Natural killer cell (primary cell): ENCODE results near the gene PTDSS2. TPM values are rescaled to one million over a fixed set of nuclear protein-coding genes. Genes with fewer than 3 reads are reported as not detected.

Experiments
- ATAC-seq, 3 donors: fragments of 150-1000 bp in 2 of 3; fragments of 200-7000 bp in 1 of 3; cut with Tn5 transposase; 1 replicate in 1 of 3; 2 replicates in 2 of 3; pipeline ENCODE4 v1.10.0; 2021; ENCODE audit warnings: mild to moderate bottlenecking in 2 of 3, moderate library complexity in 2 of 3
- DNase-seq, 2 donors: peaks; one replicate each; pipeline versions ENCODE4 v3.0.0 to v3.0.0-alpha.2; 2013 to 2021; ENCODE audit warnings: mixed read lengths in 1 of 2
- H3K27ac ChIP-seq: one replicate; pipeline ENCODE4 v1.5.1; 2013; ENCODE audit warnings: mild to moderate bottlenecking, low read length
- H3K27me3 ChIP-seq: one replicate; pipeline ENCODE4 v1.6.1; 2013; ENCODE audit warnings: low read length; ENCODE audit not compliant: control insufficient read depth, insufficient read depth
- H3K36me3 ChIP-seq: one replicate; pipeline ENCODE4 v1.6.1; 2013; ENCODE audit warnings: low read length; ENCODE audit not compliant: control insufficient read depth, insufficient read depth
- H3K4me1 ChIP-seq: one replicate; pipeline ENCODE4 v1.6.1; 2013; ENCODE audit warnings: low read length; ENCODE audit not compliant: control insufficient read depth, insufficient read depth
- H3K4me3 ChIP-seq: one replicate; pipeline ENCODE4 v1.5.1; 2013; ENCODE audit warnings: low read length
- H3K9me3 ChIP-seq: one replicate; pipeline ENCODE4 v1.6.1; 2013; ENCODE audit warnings: low read length; ENCODE audit not compliant: control insufficient read depth, insufficient read depth
- H3K27ac Mint-ChIP-seq, 2 donors: one replicate each; pipeline ENCODE4 v1.8.0; 2022; ENCODE audit warnings: mild to moderate bottlenecking in 2 of 2, mixed read lengths in 2 of 2, moderate library complexity in 1 of 2
- H3K27me3 Mint-ChIP-seq, 2 donors: one replicate each; pipeline ENCODE4 v1.8.0; 2022; ENCODE audit warnings: low read depth in 2 of 2, mixed read lengths in 2 of 2
- H3K36me3 Mint-ChIP-seq: one replicate; pipeline ENCODE4 v1.8.0; 2022; ENCODE audit warnings: mixed read lengths
- H3K4me1 Mint-ChIP-seq, 2 donors: one replicate each; pipeline ENCODE4 v1.8.0; 2022; ENCODE audit warnings: mixed read lengths in 2 of 2
- H3K4me3 Mint-ChIP-seq: one replicate; pipeline ENCODE4 v1.8.0; 2022; ENCODE audit warnings: mild to moderate bottlenecking, moderate library complexity, mixed read lengths
- H3K9me3 Mint-ChIP-seq, 2 donors: one replicate each; pipeline ENCODE4 v1.8.0; 2022; ENCODE audit warnings: mixed read lengths in 2 of 2
- WGBS: methylation state at CpG from one replicate; pipeline ENCODE4 v1.1.7; 2013; ENCODE audit warnings: missing lambda C conversion rate; ENCODE audit not compliant: insufficient coverage; 5-methylcytosine and 5-hydroxymethylcytosine counted together
- intact Hi-C: fragments of 100-400 bp; cut with micrococcal nuclease; formaldehyde crosslinking; loops from one replicate; pipeline ENCODE4 v1.14.2; 2022
- total RNA-seq, 4 donors: library from RNA; stranded (reverse); fragments of 120-200 nt in 1 of 4; gene quantifications; one replicate each; pipeline versions ENCODE4 v1.2.3 to v1.2.4, GENCODE V29; 2013 to 2022
- TF ChIP-seq, protein P1 (sequence below): fragments of 200-600 bp; IDR thresholded peaks from one replicate; pipeline ENCODE4 v1.8.0; 2022; ENCODE audit warnings: antibody characterized with exemption

Gene PTDSS2
- total RNA-seq, 3 donors from 2014 or later (not counting 1 experiment from before 2014, with no cell fraction given) = 21.5 to 25.1 (median 23.4) TPM

DNA sequence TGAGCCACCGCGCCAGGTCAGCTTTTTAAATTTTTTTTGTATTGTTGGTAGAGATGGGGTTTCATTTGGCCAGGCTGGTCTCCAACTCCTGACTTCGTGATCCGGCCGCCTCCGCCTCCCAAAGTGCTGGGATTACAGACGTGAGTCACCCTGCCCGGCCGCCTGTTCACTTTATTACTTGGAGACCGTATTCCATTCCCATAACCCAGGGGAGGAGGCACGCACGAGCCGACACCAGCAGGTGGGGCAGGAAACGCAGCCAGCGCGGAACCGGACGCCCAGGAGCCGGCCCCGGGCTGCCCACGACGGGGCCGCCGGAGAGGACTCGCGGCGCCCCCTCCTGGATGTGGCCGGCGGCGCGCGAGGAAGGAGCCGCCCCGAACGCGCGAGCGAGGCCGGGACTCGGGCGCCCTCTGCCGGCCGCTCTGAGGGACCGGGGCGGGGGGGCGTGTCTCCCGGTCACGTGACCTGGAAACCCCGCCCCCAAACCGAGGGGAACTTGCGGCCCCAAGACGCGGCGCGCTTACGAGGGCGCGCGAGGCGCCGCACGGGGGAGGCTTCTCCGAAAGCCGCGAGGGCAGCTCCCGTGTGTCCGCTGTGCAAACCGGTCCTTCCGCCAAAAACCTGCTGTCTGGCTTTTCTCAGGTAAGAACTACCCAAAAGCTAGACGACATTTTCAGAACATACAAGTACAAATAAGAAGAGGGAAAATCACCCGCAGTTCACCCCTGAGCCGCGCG lies 68.6 kb downstream of the PTDSS2 start:
- H3K9me3 Mint-ChIP-seq = peaks cover 0 to 3% of the 10 kb centered on the region in 2 donors
- H3K27me3 Mint-ChIP-seq = no peaks in the 10 kb centered on the region
- no peaks in the 10 kb centered on the region for H3K36me3 Mint-ChIP-seq
- Histone ChIP-seq H3K4me3 (peak overlapping the region; percentile 2), H3K27me3 (no peaks in the 10 kb centered on the region), H3K9me3 (no peaks in the 10 kb centered on the region), H3K4me1 (peaks cover 9% of the 10 kb centered on the region), H3K27ac (no peak overlapping the region), H3K36me3 (no peaks in the 10 kb centered on the region)
- intact Hi-C loops = loop anchor here (1.0 to 5.0 kb wide), 2 partner anchors 12 to 281 kb away; partner anchors contain the start of genes PSMD13 and SIRT3
- H3K4me1 Mint-ChIP-seq = peaks cover 0 to 7% of the 10 kb centered on the region in 2 donors
- H3K27ac Mint-ChIP-seq = peak overlapping the region; percentile 53 to 65
- WGBS = 11% methylated on average over 74 of the region's 74 CpGs
- TF ChIP-seq, protein P1, sequence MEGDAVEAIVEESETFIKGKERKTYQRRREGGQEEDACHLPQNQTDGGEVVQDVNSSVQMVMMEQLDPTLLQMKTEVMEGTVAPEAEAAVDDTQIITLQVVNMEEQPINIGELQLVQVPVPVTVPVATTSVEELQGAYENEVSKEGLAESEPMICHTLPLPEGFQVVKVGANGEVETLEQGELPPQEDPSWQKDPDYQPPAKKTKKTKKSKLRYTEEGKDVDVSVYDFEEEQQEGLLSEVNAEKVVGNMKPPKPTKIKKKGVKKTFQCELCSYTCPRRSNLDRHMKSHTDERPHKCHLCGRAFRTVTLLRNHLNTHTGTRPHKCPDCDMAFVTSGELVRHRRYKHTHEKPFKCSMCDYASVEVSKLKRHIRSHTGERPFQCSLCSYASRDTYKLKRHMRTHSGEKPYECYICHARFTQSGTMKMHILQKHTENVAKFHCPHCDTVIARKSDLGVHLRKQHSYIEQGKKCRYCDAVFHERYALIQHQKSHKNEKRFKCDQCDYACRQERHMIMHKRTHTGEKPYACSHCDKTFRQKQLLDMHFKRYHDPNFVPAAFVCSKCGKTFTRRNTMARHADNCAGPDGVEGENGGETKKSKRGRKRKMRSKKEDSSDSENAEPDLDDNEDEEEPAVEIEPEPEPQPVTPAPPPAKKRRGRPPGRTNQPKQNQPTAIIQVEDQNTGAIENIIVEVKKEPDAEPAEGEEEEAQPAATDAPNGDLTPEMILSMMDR = peak; percentile 99
- peak overlapping the region; percentile 90 for H3K4me3 Mint-ChIP-seq
- DNase-seq (peak; percentile 85 to 94), ATAC-seq (peak; percentile 96 to 100 (median 97))

DNA sequence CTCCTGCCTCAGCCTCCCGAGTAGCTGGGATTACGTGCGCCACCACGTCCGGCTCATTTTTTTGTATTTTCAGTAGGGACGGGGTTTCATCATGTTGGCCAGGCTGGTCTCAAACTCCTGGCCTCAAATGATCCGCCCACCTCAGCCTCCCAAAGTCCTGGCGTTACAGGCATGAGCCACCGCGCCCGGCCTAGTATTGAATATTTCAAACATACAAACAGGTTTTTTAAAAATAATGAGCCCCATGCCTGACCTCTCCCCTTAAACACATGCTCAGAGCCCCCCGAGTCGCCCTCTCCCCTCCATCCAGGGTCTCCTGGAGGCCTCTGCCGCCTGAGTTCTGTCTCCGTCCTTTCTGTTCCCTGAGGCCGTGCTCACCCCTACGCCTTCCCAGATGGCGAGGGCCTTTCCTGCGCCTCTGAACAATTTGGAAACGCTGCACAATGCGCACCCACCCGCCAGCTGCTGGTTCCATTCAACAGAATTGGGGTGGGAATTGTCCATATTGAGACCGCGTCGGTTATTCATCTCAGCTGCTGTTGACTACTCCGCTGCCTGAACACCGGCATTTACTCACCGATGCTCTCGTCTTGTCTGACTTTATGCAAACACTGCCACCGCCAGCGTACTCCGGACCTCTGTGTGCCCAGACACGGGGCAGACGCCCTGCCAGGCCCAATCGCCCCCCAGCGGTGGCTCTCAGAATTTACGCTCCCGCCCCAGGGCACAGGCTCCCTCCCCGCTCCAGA lies 70.5 kb downstream of the PTDSS2 start:
- Histone ChIP-seq H3K4me1 (peaks cover 9% of the 10 kb centered on the region), H3K9me3 (no peaks in the 10 kb centered on the region), H3K36me3 (no peaks in the 10 kb centered on the region), H3K4me3 (no peak overlapping the region), H3K27ac (no peak overlapping the region), H3K27me3 (no peaks in the 10 kb centered on the region)
- 94% methylated on average over 39 of the region's 39 CpGs for WGBS
- DNase-seq (no peak), ATAC-seq (no peak)
- TF ChIP-seq, protein P1 = no peak
- intact Hi-C loops = no loop called here
- peaks cover 0 to 7% of the 10 kb centered on the region in 2 donors for H3K4me1 Mint-ChIP-seq
- H3K27ac Mint-ChIP-seq = no peak overlapping the region
- peaks cover 0 to 3% of the 10 kb centered on the region in 2 donors for H3K9me3 Mint-ChIP-seq
- no peak overlapping the region for H3K4me3 Mint-ChIP-seq
- H3K36me3 Mint-ChIP-seq = no peaks in the 10 kb centered on the region
- no peaks in the 10 kb centered on the region for H3K27me3 Mint-ChIP-seq

DNA sequence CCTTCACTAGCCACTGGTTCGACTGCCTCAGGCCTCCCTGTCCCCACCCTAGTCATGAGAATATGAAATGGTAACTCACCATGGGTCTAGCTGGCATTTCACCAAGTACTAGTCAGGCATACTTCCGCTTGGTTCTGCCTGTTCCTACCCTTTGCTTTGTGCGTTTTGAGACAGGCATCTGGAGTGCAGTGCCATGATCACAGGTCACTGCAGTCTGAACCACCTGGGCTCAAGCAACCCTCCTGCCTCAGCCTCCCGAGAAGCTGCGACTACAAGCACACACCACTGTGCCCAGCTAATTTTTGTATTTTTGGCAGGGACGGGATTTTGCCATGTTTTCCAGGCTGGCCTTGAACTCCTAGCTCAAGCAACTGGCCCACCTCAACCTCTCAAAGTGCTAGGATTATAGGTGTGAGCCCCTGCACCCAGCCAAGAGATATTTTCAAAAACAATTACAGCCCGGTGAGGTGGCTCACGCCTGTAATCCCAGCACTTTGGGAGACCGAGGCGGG lies 71.2 kb downstream of the PTDSS2 start:
- Histone ChIP-seq H3K4me1 (peaks cover 9% of the 10 kb centered on the region), H3K4me3 (no peak overlapping the region), H3K36me3 (no peaks in the 10 kb centered on the region), H3K27me3 (no peaks in the 10 kb centered on the region), H3K27ac (no peak overlapping the region), H3K9me3 (no peaks in the 10 kb centered on the region)
- H3K4me3 Mint-ChIP-seq = no peak overlapping the region
- intact Hi-C loops = no loop called here
- 91% methylated on average over 8 of the region's 10 CpGs for WGBS
- H3K27me3 Mint-ChIP-seq = no peaks in the 10 kb centered on the region
- ATAC-seq (no peak), DNase-seq (no peak)
- peaks cover 0 to 7% of the 10 kb centered on the region in 2 donors for H3K4me1 Mint-ChIP-seq
- no peak overlapping the region for H3K27ac Mint-ChIP-seq
- no peaks in the 10 kb centered on the region for H3K36me3 Mint-ChIP-seq
- TF ChIP-seq, protein P1 = no peak
- peaks cover 0 to 3% of the 10 kb centered on the region in 2 donors for H3K9me3 Mint-ChIP-seq
